ENCODE measurements around the gene TRIP4. TPM values are rescaled to one million over a fixed set of nuclear protein-coding genes. Genes with fewer than 3 reads are reported as not detected.

TRIP4 gene
- total RNA-seq, 4 donors from 2014 or later, result 9.9 to 13.2 (median 11.8) TPM

DNA sequence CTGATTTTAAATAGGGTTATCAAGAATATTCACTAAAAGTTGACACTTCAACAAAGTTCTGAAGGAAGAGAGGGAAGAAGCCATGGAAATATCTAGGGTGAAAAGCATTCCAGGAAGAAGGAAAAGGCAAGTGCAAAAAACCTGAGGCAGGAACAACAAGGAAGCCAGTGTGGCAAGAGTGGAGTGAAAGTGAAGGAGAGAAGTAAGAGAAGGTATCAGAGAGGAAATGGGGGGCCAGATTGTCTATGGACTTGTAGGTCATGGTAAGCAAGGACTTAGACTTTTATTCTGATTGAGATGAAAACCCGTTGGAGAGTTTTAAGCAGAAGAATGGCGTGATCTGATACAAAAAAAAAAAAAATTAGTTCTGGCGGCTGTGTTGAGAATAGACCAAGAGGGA lies 54.2 kb downstream of the TRIP4 start:
- Histone ChIP-seq H3K36me3 (peaks cover 4 to 20% (median 17%) of the 10 kb centered on the region in 4 donors), H3K9me3 (no peaks in the 10 kb centered on the region), H3K4me1 (peaks cover 3 to 22% (median 21%) of the 10 kb centered on the region in 4 donors), H3K27me3 (no peaks in the 10 kb centered on the region), H3K27ac (replicated peaks in 1 of 4) (no peak overlapping the region), H3K4me3 (no peak overlapping the region)
- no peak for DNase-seq (ENCODE audit: extremely low spot score)
- intact Hi-C loops (cut with DNase I), result no loop called here
- TF ChIP-seq POLR2AphosphoS5 (IDR thresholded peaks at IDR 0.05), result no peak
- TF ChIP-seq, protein P1, sequence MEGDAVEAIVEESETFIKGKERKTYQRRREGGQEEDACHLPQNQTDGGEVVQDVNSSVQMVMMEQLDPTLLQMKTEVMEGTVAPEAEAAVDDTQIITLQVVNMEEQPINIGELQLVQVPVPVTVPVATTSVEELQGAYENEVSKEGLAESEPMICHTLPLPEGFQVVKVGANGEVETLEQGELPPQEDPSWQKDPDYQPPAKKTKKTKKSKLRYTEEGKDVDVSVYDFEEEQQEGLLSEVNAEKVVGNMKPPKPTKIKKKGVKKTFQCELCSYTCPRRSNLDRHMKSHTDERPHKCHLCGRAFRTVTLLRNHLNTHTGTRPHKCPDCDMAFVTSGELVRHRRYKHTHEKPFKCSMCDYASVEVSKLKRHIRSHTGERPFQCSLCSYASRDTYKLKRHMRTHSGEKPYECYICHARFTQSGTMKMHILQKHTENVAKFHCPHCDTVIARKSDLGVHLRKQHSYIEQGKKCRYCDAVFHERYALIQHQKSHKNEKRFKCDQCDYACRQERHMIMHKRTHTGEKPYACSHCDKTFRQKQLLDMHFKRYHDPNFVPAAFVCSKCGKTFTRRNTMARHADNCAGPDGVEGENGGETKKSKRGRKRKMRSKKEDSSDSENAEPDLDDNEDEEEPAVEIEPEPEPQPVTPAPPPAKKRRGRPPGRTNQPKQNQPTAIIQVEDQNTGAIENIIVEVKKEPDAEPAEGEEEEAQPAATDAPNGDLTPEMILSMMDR (IDR thresholded peaks at IDR 0.05), result no peak
- TF ChIP-seq POLR2A (IDR thresholded peaks at IDR 0.05; ENCODE audit: low read depth), result no peak
- TF ChIP-seq EP300 (IDR thresholded peaks at IDR 0.05), result no peak
- 93% methylated on average over 3 of the region's 3 CpGs for WGBS

DNA sequence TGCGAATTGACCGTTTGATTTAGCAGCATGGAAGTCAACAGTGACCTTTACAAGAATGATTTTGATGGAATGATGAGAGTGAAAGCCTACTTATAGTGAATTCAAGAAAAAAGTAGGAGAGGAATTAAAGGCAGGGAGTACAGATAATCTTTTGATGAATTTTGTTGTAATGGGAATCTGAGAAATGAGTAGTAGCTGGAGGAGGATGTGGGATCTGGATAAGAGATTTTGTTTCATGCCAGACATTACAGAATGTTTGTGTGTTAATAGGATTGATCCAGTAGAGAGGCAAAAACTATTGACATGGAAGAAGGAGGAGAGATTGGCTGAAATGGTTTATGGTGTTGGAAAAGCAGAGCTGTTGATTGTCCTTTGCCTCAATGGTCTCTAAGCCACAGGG lies 55.4 kb downstream of the TRIP4 start:
- H3K27ac ChIP-seq (replicated peaks in 1 of 4), result peak overlapping the region; percentile 28 to 54 (median 48)
- H3K9me3 ChIP-seq, result no peaks in the 10 kb centered on the region
- 86% methylated on average over 2 of the region's 2 CpGs for WGBS

DNA sequence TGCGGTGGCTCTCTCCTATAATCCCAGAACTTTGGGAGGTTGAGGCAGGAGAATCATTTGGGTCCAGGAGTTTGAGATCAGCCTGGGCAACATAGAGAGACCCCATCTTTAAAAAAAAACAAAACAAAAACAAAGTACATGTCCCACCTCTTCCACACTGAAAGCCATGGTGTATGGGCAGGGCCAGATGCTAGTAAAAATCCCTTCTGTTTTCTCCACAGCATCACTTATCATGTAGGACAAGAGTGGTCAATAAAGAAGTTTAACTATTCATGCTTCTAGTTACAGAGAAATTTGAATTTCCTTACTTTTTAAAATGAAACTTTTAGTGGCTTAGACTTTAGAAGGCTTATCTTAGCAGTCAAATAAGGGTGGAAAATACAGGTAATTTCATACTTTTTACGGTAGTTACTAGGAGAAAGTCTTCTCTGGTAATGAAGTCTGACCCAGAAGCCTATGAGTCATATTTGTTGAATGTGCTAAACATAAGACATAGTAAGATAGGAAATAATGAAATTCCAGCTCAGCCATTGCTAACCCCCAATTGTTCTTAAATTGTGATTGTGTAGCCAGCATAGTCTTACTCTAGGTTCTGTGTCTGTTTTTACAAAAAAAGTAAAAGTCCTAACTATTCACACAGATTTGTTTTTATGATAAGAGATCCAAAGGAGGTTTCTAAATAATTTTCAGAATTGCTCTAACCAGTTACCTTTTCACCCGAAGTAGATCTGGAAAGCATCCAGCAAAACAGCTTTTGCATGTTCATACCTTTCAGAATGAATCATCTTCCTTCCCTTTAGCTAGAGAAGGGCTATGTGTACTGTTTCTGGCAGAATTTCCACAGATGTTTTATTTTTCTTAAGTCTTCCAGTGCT lies 56.3 kb downstream of the TRIP4 start:
- intact Hi-C loops (cut with DNase I), result no loop called here

More for the DNA sequence above, 55.4 kb downstream of the TRIP4 start:
- no peak for DNase-seq (ENCODE audit: extremely low spot score)
- intact Hi-C loops (cut with DNase I), result no loop called here
- no peaks in the 10 kb centered on the region for H3K27me3 ChIP-seq
- peaks cover 3 to 22% (median 21%) of the 10 kb centered on the region in 4 donors for H3K4me1 ChIP-seq
- H3K4me3 ChIP-seq, result no peak overlapping the region
- TF ChIP-seq EP300 (IDR thresholded peaks at IDR 0.05) (no peak), POLR2A (IDR thresholded peaks at IDR 0.05; ENCODE audit: low read depth) (no peak), POLR2AphosphoS5 (IDR thresholded peaks at IDR 0.05) (no peak)
- TF ChIP-seq, protein P1 (IDR thresholded peaks at IDR 0.05), result no peak
- peaks cover 4 to 32% (median 27%) of the 10 kb centered on the region in 4 donors for H3K36me3 ChIP-seq

DNA sequence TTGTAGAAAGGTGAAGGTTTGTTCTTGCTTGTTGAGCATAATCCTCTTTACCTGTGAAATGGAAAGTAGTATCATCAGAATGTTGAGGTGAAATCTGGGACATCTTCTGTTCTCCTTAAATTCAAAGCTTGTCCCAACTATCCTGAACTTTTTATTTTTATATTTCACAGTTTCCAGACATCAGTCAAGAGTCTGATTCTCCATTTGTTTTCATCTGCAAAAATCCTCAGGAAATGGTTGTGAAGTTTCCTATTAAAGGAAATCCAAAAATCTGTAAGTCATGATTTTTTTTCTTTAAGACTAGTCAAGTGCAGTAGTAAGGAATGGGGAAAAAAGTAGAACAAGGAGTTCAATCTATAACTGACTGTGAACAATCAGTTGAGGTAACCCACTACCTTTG lies 57.2 kb downstream of the TRIP4 start:
- no peaks in the 10 kb centered on the region for H3K27me3 ChIP-seq
- peaks cover 4 to 38% (median 30%) of the 10 kb centered on the region in 4 donors for H3K36me3 ChIP-seq
- DNase-seq (ENCODE audit: extremely low spot score), result no peak
- intact Hi-C loops (cut with DNase I), result no loop called here
- no peaks in the 10 kb centered on the region for H3K9me3 ChIP-seq
- no peak overlapping the region for H3K4me3 ChIP-seq
- no peak for TF ChIP-seq POLR2AphosphoS5 (IDR thresholded peaks at IDR 0.05)
- TF ChIP-seq EP300 (IDR thresholded peaks at IDR 0.05), result no peak
- peak overlapping the region in 2 of 4 donors; percentile 53 to 54 for H3K27ac ChIP-seq (replicated peaks in 1 of 4)
- peaks cover 3 to 22% (median 21%) of the 10 kb centered on the region in 4 donors for H3K4me1 ChIP-seq

More for the DNA sequence above, 56.3 kb downstream of the TRIP4 start:
- Histone ChIP-seq H3K27ac (replicated peaks in 1 of 4) (peak overlapping the region; percentile 28 to 54 (median 48)), H3K4me1 (peaks cover 3 to 22% (median 21%) of the 10 kb centered on the region in 4 donors), H3K4me3 (no peak overlapping the region), H3K27me3 (no peaks in the 10 kb centered on the region), H3K9me3 (no peaks in the 10 kb centered on the region), H3K36me3 (peaks cover 4 to 38% (median 29%) of the 10 kb centered on the region in 4 donors)
- DNase-seq (ENCODE audit: extremely low spot score), result no peak
- 50% methylated on average over 3 of the region's 3 CpGs for WGBS
- no peak for TF ChIP-seq POLR2A (IDR thresholded peaks at IDR 0.05; ENCODE audit: low read depth)
- peak in 1 of 2 donors; percentile 20 for TF ChIP-seq POLR2AphosphoS5 (IDR thresholded peaks at IDR 0.05)

DNA sequence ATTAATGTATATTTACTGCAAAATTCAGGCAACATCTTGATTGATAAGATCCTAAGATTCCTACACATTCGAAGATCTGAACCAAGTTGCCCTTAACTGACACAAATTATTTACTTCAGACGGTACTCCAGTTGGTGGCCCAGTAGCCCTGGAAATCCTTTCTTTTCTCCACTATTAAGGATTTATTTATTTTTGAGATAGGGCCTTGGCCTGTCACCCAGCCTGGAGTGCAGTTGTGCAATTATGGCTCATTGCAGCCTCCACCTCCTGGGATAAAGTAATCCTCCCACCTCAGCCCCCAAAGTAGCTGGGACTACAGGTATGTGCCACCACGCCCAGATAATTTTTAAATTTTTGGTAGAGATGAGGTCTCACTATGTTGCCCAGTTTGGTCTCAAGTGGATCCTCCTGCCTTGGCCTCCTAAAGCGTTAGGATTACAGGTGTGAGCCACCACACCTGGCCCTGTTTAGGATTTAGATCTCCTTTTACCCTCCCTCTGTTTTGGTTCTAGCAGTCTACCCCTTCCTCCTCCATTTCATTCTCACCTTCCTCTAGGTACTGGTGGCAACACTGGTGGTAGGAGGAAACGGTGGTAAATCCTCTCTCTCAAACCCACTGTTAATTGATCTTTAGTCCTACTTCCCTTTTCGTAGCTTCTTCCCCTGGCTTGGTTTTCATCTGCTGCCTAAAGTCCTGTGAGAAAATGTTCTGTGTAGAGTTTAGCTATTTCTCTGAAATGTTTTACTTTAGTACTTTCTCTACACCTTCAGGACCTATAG lies 60.1 kb downstream of the TRIP4 start:
- Histone ChIP-seq H3K27me3 (no peaks in the 10 kb centered on the region), H3K36me3 (peaks cover 4 to 42% (median 31%) of the 10 kb centered on the region in 4 donors), H3K27ac (replicated peaks in 1 of 4) (no peak overlapping the region), H3K9me3 (no peaks in the 10 kb centered on the region), H3K4me3 (no peak overlapping the region), H3K4me1 (peaks cover 3 to 26% (median 25%) of the 10 kb centered on the region in 4 donors)
- intact Hi-C loops (cut with DNase I), result no loop called here
- no peak for DNase-seq (ENCODE audit: extremely low spot score)
- WGBS, result 91% methylated on average over 6 of the region's 6 CpGs
- TF ChIP-seq, protein P1 (IDR thresholded peaks at IDR 0.05), result no peak
- TF ChIP-seq POLR2AphosphoS5 (IDR thresholded peaks at IDR 0.05) (no peak), POLR2A (IDR thresholded peaks at IDR 0.05; ENCODE audit: low read depth) (no peak), EP300 (IDR thresholded peaks at IDR 0.05) (no peak)

Data from esophagus muscularis mucosa (tissue), 4 donors.